ENCODE measurements around the gene ADGRL3. TPM values are rescaled to one million over a fixed set of nuclear protein-coding genes. Genes with fewer than 3 reads are reported as not detected.
"Not testable (repeated sequence)": the region's sequence is repeated elsewhere in the genome, so short reads cannot be mapped to it uniquely, and the experiment has no call there.

ADGRL3 gene
- total and polyA plus RNA-seq, 3 donors from 2014 or later = 11.6 to 21.6 (median 12.8) TPM

- intact Hi-C loops (cut with DNase I; ENCODE audit: low total_unique reads) = no loop called here
- Histone ChIP-seq H3K9me3 (no peaks in the 10 kb centered on the region), H3K27me3 (no peaks in the 10 kb centered on the region), H3K27ac (no peak overlapping the region), H3K36me3 (ENCODE audit: low read depth, missing control alignments) (no peaks in the 10 kb centered on the region), H3K4me1 (no peaks in the 10 kb centered on the region), H3K4me3 (no peak overlapping the region)
- no peak for DNase-seq
- 89 to 90% methylated on average over 2 of the region's 2 CpGs for whole genome bisulfite sequencing, 2 donors
- TF ChIP-seq POLR2A (IDR thresholded peaks at IDR 0.05) = no peak
- no peak for TF ChIP-seq CTCF (IDR thresholded peaks at IDR 0.05)
These were observed 560.7 kb downstream of the ADGRL3 start for GRCh38 chr4:61760820-61761219.

- Histone ChIP-seq H3K9me3 (no peaks in the 10 kb centered on the region), H3K36me3 (ENCODE audit: low read depth, missing control alignments) (no peaks in the 10 kb centered on the region), H3K27ac (no peak overlapping the region), H3K4me3 (no peak overlapping the region), H3K4me1 (no peaks in the 10 kb centered on the region), H3K27me3 (no peaks in the 10 kb centered on the region)
- DNase-seq = no peak
- no peak for TF ChIP-seq POLR2A (IDR thresholded peaks at IDR 0.05)
- no peak for TF ChIP-seq CTCF (IDR thresholded peaks at IDR 0.05)
- 82 to 95% methylated on average over 5 of the region's 5 CpGs for WGBS, 2 donors
- intact Hi-C loops (cut with DNase I; ENCODE audit: low total_unique reads) = no loop called here
These were observed 562.8 kb downstream of the ADGRL3 start for GRCh38 chr4:61762722-61763627.

GRCh38 chr4:61763682-61764081 is 563.6 kb downstream of the ADGRL3 start:
- Histone ChIP-seq H3K27ac (no peak overlapping the region), H3K4me1 (no peaks in the 10 kb centered on the region), H3K9me3 (no peaks in the 10 kb centered on the region), H3K27me3 (no peaks in the 10 kb centered on the region), H3K4me3 (no peak overlapping the region), H3K36me3 (ENCODE audit: low read depth, missing control alignments) (no peaks in the 10 kb centered on the region)
- intact Hi-C loops (cut with DNase I; ENCODE audit: low total_unique reads) = no loop called here
- no peak for DNase-seq
- TF ChIP-seq POLR2A (IDR thresholded peaks at IDR 0.05) (no peak), CTCF (IDR thresholded peaks at IDR 0.05) (no peak)

- H3K4me3 ChIP-seq; H3K27ac ChIP-seq; H3K4me1 ChIP-seq; H3K36me3 ChIP-seq (ENCODE audit: low read depth, missing control alignments); DNase-seq; H3K27me3 ChIP-seq; H3K9me3 ChIP-seq; intact Hi-C loops (cut with DNase I; ENCODE audit: low total_unique reads): not testable (repeated sequence)
- 83 to 95% methylated on average over 9 of the region's 9 CpGs for WGBS, 2 donors
These were observed 564.0 kb downstream of the ADGRL3 start for GRCh38 chr4:61764090-61764489.

GRCh38 chr4:61769444-61770167 is 569.5 kb downstream of the ADGRL3 start:
- H3K9me3 ChIP-seq; intact Hi-C loops (cut with DNase I; ENCODE audit: low total_unique reads); H3K27ac ChIP-seq; H3K4me1 ChIP-seq; H3K27me3 ChIP-seq; H3K4me3 ChIP-seq; DNase-seq; H3K36me3 ChIP-seq (ENCODE audit: low read depth, missing control alignments): not testable (repeated sequence)
- WGBS, 2 donors = 88 to 93% methylated on average over 14 of the region's 14 CpGs
